ENCODE results near the gene KRTAP3-3. TPM values are rescaled to one million over a fixed set of nuclear protein-coding genes. Genes with fewer than 3 reads are reported as not detected.

Gene KRTAP3-3
- total RNA-seq, 1 donor from 2014 or later = not detected

- Histone ChIP-seq H3K4me1 (no peaks in the 10 kb centered on the region), H3K27ac (no peak overlapping the region), H3K27me3 (ENCODE audit: low read depth) (no peaks in the 10 kb centered on the region), H3K4me3 (no peak overlapping the region), H3K36me3 (no peaks in the 10 kb centered on the region), H3K9me3 (no peaks in the 10 kb centered on the region)
- DNase-seq = no peak
- intact Hi-C loops (cut with DNase I) = no loop called here
- no peak for TF ChIP-seq CTCF (IDR thresholded peaks at IDR 0.05)
- ATAC-seq = no peak
Observed at GRCh38 chr17:40967582-40967981, 26.4 kb downstream of the KRTAP3-3 start.

- Histone ChIP-seq H3K4me1 (no peaks in the 10 kb centered on the region), H3K9me3 (no peaks in the 10 kb centered on the region), H3K36me3 (no peaks in the 10 kb centered on the region), H3K27ac (no peak within 1 kb of the TSS), H3K4me3 (no peak within 1 kb of the TSS), H3K27me3 (ENCODE audit: low read depth) (no peaks in the 10 kb centered on the region)
- no peak for TF ChIP-seq CTCF (IDR thresholded peaks at IDR 0.05)
- intact Hi-C loops (cut with DNase I) = no loop called here
- DNase-seq (no peak), ATAC-seq (no peak)
Observed at GRCh38 chr17:40966848-40967247, 27.1 kb downstream of the KRTAP3-3 start, which contains the start of gene KRT39. Gene KRT39, minus strand, starts transcription at chr17:40966948. Its CDS starts 92 bp downstream, at chr17:40966856.

- no peaks in the 10 kb centered on the region for H3K27me3 ChIP-seq (ENCODE audit: low read depth)
- H3K36me3 ChIP-seq = no peaks in the 10 kb centered on the region
- no peaks in the 10 kb centered on the region for H3K9me3 ChIP-seq
- DNase-seq (no peak), ATAC-seq (peak; percentile 47 to 71)
- no peak overlapping the region for H3K27ac ChIP-seq
- peaks cover 7% of the 10 kb centered on the region for H3K4me1 ChIP-seq
- H3K4me3 ChIP-seq = no peak overlapping the region
- intact Hi-C loops (cut with DNase I) = no loop called here
- peak; percentile 66 for TF ChIP-seq CTCF (IDR thresholded peaks at IDR 0.05)
Observed at GRCh38 chr17:40963838-40964237, 30.1 kb downstream of the KRTAP3-3 start.

- no peaks in the 10 kb centered on the region for H3K27me3 ChIP-seq (ENCODE audit: low read depth)
- H3K4me3 ChIP-seq = no peak overlapping the region
- no peaks in the 10 kb centered on the region for H3K9me3 ChIP-seq
- ATAC-seq (no peak), DNase-seq (no peak)
- TF ChIP-seq CTCF (IDR thresholded peaks at IDR 0.05) = no peak
- no peaks in the 10 kb centered on the region for H3K36me3 ChIP-seq
- no peak overlapping the region for H3K27ac ChIP-seq
- H3K4me1 ChIP-seq = peaks cover 7% of the 10 kb centered on the region
- intact Hi-C loops (cut with DNase I) = no loop called here
Observed at GRCh38 chr17:40962059-40962561, 31.9 kb downstream of the KRTAP3-3 start.

GRCh38 chr17:40961591-40961990 lies 32.4 kb downstream of the KRTAP3-3 start:
- H3K4me1 ChIP-seq = peaks cover 7% of the 10 kb centered on the region
- H3K36me3 ChIP-seq = no peaks in the 10 kb centered on the region
- no peak overlapping the region for H3K4me3 ChIP-seq
- no peaks in the 10 kb centered on the region for H3K27me3 ChIP-seq (ENCODE audit: low read depth)
- H3K9me3 ChIP-seq = no peaks in the 10 kb centered on the region
- intact Hi-C loops (cut with DNase I) = no loop called here
- ATAC-seq (no peak), DNase-seq (no peak)
- no peak overlapping the region for H3K27ac ChIP-seq
- no peak for TF ChIP-seq CTCF (IDR thresholded peaks at IDR 0.05)

Measured in lower lobe of right lung (tissue), 2 donors.